Stimulated activated CD4-positive, alpha-beta T cell treated with anti-CD3 and anti-CD28 coated beads, Interleukin-12 subunit alpha, Interleukin-12 subunit beta, amount 100 ng/mL, for 48 hours (primary cell): ENCODE measurements around the gene PARP2.
A peak's percentile ranks its signal among the peaks of the same experiment; 100 is the strongest.
"Not testable (repeated sequence)": the region's sequence is repeated elsewhere in the genome, so short reads cannot be mapped to it uniquely, and the experiment has no call there.

Source experiments
- DNase-seq, 3 donors: peaks; one replicate each; pipeline ENCODE4 v3.0.0-alpha.2; 2020; ENCODE audit warnings: low read depth in 2 of 3, low spot score in 1 of 3

The PARP2 gene

GRCh38 chr14:20343092-20343861 lies at the start of gene PARP2:
TSS of gene PARP2 (plus strand) at chr14:20343635. CDS start at chr14:20343642, 7 bp downstream.
- DNase-seq, result peak; percentile 94 to 97 (median 95)

DNA sequence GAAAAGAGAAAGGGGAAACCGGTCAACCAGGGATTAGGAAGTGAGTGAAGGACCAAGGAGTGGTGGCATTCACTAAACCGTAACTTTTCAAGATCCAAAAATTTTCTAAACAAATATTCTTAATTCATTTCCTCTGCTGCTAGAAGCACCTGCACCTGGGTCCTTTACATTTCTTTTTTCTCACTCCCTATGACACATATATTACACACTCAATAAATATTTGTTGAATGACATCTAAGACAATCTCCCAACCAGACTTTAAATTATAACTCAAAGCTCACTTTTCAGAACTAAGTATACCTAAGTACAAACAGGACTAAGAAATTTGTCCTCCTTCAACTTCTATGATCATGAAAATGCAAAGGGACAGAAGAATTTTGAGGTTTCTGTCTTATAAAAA lies 48.8 kb upstream of the PARP2 start:
- no peak for DNase-seq

DNA sequence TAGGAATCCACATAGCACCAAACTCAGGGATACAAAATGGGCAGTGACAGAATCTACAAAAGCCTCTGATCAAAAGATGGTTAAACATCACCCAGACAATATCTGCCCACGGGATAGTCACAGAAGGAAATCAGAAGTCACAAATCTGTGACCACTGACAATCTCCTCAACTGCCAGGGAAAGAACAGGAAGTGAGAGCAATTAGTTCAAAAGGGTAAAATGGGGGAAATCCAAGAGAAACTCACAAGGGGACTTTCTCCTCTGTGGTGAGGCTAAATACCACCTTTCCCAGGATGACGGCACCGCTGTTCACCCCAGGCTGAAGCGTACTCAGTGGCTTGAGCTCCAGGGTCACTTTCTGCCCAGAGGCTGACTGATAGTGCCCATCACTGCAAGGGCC lies 48.4 kb upstream of the PARP2 start:
- no peak for DNase-seq

DNA sequence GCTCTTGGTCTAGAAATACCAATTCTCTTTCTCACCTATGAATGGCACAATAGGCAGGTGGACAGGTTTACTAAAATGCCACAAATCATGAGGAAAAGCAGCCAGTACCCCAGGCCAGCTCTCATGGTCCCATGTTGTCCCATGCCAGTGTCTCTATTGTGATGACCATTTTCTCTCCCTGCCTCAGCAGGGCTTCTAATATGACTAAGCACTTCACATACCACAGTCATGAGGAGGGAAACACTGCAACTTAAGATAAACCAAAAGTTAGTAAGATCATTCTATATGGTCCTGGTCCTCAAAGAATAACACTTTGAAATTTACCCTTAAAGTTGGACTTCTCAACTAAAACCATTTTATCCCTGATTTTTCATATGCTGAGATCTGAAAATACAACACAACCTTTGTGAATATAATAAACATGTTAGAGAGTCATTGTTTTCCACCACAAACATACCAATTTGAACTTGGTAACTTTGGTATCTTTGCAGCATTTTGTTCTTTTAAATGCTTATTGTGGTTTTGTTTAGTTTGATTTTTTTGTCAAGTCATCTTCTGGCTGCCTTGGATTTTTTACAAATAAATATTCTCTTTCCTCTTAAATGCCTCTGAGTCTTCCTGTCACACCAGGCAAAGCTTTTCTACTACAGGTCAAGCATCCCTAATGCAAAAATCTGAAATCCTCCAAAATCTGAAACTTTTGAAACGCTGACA lies 41.2 kb upstream of the PARP2 start:
- DNase-seq, result no peak

DNA sequence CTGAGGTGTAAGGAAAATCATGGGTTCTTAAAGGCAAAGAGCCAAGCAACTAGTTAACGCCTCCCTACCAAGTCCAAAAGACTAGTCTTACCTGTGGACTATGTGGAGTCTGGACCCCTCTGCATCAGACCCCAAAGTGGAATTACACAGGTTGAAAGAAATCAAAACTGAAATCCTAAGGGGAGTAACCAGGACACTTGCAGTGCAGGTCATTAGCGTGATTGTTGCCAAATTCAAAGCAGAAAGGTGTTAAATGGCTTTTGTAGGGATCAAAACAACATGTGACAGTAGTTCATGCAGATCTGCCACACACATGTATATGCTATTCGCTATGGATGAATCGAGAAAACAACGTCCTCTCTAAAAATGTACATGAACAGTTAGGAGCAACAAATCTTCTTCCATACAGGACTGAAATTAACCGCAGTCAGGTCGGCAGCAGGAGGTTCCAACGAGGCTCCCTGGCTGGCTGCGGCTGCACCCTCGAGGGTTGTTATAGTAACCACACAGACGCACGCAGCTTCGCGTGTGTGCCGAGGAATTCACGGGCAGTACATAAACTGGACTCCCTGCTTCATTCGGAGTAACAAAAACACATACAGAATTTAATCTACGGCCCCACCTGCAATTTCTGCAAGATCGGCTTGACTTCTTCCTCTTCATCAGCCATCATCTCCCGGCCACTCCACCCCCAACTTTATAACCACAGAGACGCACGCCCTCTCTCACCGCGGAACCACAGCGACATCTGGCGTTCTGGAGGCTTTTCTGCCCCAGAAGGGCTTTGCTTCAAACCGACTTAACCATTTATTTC lies 38.0 kb upstream of the PARP2 start, which contains the start of gene TTC5:
TTC5 (minus strand) TSS at position 687 of the 814 bp plus-strand sequence; CDS start at position 673, 14 bp downstream.
- DNase-seq, result peak; percentile 75 to 95 (median 83)

DNA sequence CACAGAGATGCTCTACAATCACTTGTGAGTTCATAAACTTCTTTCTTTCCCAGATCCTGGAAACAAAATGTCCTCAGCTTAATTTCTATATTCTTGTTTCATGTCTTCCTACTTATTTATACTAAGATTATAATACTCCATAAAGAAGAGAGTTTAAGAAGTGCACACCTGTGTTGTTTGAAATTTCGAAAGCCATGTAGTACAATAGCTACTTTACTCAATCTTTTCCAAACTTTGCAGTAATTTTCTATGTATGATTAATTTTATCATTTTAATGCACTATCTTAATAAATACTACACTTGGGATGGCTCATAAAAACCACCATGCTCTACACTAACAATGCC lies 37.4 kb upstream of the PARP2 start:
- no peak for DNase-seq

GRCh38 chr14:20314026-20314425 lies 29.4 kb upstream of the PARP2 start:
- DNase-seq, result no peak

GRCh38 chr14:20317720-20318119 lies 25.7 kb upstream of the PARP2 start:
- no peak for DNase-seq

DNA sequence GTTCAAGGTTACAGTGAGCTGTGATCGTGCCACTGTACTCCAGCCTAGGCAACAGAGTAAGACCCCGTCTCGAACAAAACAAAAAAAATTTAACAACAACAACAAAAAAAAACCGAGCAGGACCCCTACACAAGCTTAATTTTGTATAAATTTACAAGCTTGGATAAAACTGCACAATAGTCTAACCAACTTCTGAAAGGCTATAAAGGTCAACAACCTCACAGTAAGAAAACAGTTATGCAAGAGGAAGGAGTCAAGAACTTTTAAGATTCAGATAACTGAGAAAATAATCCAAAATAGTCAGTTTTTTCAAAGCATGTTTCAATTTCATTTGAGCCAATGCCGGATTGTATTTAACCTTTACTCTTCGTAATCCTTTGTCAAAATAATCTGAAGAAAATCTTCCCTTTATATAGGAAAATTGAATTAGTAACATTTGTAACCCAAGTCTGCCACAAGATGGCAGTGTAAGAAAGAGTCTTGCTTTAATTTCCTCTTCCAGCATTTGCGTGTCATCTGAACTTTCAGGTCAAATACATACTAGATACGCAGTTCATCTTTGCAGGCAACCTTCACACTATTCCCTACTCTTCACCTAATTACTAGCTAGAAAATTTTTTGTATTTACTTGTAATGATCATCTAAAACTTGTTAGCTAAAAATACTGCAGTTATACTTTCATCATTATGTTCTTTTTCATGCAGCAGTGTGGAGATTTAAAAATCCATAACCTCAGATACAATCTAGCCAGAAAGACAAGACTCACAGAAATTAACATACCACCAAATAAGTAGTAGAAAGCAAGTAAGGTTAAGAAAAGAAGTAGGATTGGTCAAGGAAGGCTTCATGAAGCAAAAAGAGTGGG lies 16.2 kb upstream of the PARP2 start:
- DNase-seq, result peak in 1 of 3 donors; percentile 53

DNA sequence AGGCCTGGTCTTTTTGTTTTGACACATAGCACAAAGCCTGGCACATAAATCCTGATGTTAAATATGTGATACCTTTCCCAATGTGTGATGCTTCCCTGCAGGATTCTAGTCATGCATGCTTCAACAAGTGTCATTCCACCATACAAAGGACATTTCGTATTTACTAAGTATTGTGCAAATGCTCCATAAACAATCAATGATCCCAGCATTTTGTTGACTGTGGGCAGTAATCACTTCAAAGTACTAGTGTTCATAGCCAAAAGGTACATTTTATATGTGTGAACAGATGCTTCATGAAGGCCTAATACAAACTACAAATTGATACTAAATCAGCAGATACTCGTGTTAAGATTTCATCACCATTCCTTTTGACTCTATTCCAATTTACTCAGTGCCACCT lies 14.7 kb upstream of the PARP2 start:
- no peak for DNase-seq

DNA sequence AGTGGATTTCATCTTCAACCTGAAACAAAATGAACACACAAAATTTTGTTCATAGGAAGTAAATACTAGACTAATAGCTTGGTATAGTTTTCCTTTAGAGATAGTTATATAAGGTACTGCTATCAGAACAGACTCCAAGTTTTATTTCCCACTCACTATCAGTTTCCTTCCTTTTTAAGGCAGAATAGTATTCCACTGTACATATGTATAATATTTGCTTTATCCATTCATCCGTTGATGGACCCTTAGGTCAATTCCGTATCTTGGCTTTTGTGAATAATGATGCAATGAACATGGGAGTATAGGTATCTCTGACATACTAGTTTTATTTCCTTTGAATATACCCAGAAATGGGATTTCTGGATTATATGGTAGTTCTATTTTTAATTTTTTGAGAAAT lies 14.1 kb upstream of the PARP2 start:
- DNase-seq, result no peak

DNA sequence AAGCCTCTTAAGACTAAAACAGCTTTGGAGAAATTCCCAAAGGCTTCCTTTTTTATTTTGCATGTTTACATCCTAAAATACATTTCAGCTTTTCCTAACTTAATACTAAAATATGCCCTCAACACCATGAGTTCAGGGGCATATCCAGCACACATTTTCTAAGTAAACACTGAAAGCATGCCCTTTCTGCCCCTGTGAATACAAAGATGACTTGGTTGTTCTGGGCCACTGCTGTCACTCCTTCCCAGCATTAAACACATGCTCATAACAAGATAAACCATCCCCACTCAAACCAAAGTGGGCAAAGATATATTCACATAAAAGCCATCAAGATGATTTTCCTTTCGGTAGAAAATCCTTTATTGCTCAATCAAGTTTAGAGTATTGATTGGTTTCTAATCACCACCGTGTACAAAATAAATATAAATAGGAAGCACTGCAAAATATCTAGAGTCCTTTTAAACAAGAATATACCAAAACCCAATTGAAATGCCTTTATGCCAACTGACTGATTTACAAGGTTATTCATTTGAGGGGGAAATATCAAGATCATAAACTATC lies 12.3 kb upstream of the PARP2 start:
- DNase-seq, result no peak

- no peak for DNase-seq
Measured at GRCh38 chr14:20332431-20332787, 11.0 kb upstream of the PARP2 start.

DNA sequence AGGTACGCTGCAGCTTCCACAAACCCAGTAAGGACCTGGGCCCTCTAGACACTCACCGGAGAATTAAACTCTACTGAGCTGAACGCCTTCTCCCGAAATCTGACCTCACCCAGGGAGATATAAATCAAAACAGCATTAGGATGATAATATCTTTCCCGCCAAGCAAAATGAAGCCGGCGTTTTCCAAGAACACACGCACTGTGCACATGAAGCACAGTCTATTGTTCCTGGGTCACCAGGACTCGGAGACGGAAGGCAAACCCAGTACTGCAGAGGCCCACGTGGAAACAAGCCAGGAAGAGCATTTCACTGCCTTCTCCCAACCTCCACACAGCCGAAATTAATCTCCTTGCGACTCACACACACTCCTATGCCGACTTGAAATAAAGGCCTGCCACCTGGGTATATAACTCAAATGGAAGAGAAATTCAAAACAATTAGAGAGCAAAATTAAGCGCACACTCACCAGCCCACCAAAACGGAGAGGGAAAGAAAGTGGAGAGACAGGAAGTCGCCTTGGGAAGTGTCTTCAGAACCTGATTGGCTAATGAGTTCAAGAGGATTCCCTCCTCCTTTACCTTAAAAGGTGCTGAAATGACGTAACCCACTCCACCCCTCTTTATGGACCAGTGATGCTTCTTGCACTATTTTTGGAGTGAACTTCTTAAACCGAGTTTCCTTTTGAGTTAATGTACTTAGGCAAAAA lies 10.5 kb upstream of the PARP2 start, which contains the start of gene CCNB1IP1:
CCNB1IP1 (minus strand) TSS at position 492 of the 706 bp plus-strand sequence. CDS start 16,756 bp downstream, outside the sequence.
- DNase-seq, result peak in 2 of 3 donors; percentile 29 to 46

- no peak for DNase-seq
Measured at GRCh38 chr14:20333494-20333841, 10.0 kb upstream of the PARP2 start.

DNA sequence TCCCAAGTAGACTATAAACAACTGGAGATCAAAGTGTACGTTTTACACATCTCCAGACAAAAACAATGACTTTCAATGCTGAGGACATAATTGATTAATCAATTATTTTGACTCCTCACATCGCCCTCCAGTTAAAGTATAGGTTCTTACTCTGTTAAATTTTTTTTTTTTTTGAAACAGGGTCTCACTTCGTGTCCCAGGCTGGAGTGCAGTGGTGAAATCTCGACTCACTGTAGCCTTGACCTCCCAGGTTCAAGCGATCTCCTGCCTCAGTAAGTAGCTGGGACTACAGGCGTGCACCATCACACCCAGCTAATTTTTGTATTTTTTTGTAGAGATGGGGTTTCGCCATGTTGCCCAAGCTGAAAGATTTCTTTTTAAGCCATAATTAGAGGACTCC lies 9.4 kb upstream of the PARP2 start:
- DNase-seq, result no peak

- DNase-seq, result not testable (repeated sequence)
Measured at GRCh38 chr14:20341032-20341431, 2.4 kb upstream of the PARP2 start.

DNA sequence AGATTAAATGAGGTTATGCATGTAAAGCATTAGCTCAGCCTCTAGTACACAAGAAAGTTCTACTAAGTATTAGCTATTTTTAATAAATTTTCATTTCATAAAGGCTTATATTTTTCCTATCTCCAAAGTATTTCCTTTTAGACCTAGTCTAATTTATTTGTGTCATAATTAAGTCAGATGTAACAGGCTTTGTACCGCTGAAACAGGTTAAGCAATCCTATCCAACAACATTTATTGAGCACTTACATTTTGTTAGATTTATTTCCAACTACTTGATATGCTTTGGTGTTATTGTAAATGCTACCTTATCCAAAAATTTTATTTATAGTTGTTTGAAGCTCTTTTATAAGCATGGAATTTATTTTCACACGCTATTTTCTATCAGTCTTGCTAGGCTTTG lies 1.8 kb upstream of the PARP2 start:
- no peak for DNase-seq

DNA sequence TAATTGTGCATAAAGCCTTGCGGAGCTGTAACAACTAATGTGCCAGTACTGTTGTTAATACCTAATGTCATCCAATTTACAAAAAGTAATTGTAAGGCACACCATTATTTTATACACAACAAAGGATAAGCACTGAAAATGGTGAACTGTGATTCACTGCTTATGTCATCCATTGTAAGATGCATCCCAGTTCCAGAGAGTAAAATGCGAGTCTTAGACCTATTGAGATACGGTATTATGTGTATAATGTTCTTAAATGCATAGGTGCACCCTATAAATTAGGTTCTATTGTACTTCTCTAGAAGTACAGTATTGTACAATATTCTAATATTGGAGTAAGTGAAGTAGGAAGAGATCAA lies 406 bp downstream of the PARP2 start:
- no peak for DNase-seq

DNA sequence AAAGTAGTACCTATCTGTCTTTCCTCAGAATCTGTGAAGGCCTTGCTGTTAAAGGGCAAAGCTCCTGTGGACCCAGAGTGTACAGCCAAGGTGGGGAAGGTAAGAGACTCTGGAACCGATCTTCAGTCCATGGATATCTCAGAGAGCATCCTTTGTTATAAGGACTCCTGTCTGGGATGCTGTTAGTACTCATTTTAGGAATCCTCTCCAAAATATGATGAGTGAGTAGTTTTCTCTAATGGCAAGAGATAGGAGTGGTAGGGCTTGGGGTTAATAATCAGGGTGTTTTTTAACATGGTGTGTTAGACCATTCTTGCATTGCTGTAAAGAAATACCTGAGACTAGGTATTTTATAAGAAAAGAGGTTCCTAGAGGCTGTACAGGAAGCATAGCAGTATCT lies 1.9 kb downstream of the PARP2 start:
- DNase-seq, result no peak
